Heart left ventricle (tissue), 16 donors: ENCODE data around the gene CIAO3. TPM values are rescaled to one million over a fixed set of nuclear protein-coding genes. Genes with fewer than 3 reads are reported as not detected.

Experiments used
- ATAC-seq, 4 donors: fragments of 200-7000 bp; cut with Tn5 transposase; one replicate each; pipeline ENCODE4 v1.9.1; 2020 to 2022; ENCODE audit warnings: moderate library complexity in 4 of 4, mild to moderate bottlenecking in 3 of 4, moderate number of reproducible peaks in 1 of 4
- DNase-seq, 5 donors: peaks; one replicate each; pipeline ENCODE4 v3.0.0-alpha.2; 2020
- H3K27ac ChIP-seq, 12 donors: fragments of 200-600 bp; sonication (generic) in 4 of 12; one replicate each; pipeline versions ENCODE4 v1.5.0 to v1.8.0; 2016 to 2022; ENCODE audit warnings: mild to moderate bottlenecking in 2 of 12
- H3K27me3 ChIP-seq, 9 donors: fragments of 200-600 bp; sonication (generic) in 2 of 9; one replicate each; pipeline versions ENCODE4 v1.5.1 to v1.8.0; 2016 to 2022; ENCODE audit warnings: mild to moderate bottlenecking in 3 of 9
- H3K36me3 ChIP-seq, 9 donors: fragments of 200-600 bp; sonication (generic) in 2 of 9; one replicate each; pipeline versions ENCODE4 v1.5.0 to v1.8.0; 2018 to 2022; ENCODE audit warnings: mild to moderate bottlenecking in 2 of 9
- H3K4me1 ChIP-seq, 12 donors: fragments of 200-600 bp; sonication (generic) in 4 of 12; one replicate each; pipeline versions ENCODE4 v1.5.0 to v1.8.0; 2016 to 2022; ENCODE audit warnings: mild to moderate bottlenecking in 3 of 12
- H3K4me3 ChIP-seq, 12 donors: fragments of 200-600 bp; sonication (generic) in 4 of 12; one replicate each; pipeline versions ENCODE4 v1.5.0 to v1.8.0; 2017 to 2022; ENCODE audit warnings: mild to moderate bottlenecking in 9 of 12, moderate library complexity in 4 of 12
- H3K9me3 ChIP-seq, 12 donors: fragments of 200-600 bp; sonication (generic) in 4 of 12; one replicate each; pipeline versions ENCODE4 v1.5.0 to v1.8.0; 2016 to 2022; ENCODE audit warnings: mild to moderate bottlenecking in 1 of 12
- POLR2A ChIP-seq, 2 donors: fragments of 450-650 bp; IDR thresholded peaks; one replicate each; pipeline ENCODE4 v1.6.1; 2017; ENCODE audit warnings: antibody characterized with exemption in 2 of 2, mild to moderate bottlenecking in 2 of 2, moderate library complexity in 2 of 2
- WGBS, 4 donors: extraction: QIAGEN DNeasy Blood & Tissue Kit in 2 of 4; methylation state at CpG; one replicate each; pipeline versions ENCODE4 v1.1.5 to v1.1.7; 2013 to 2018; 5-methylcytosine and 5-hydroxymethylcytosine counted together
- intact Hi-C, 10 donors: fragments of 100-400 bp; cut with DNase I; formaldehyde crosslinking; loops; one replicate each; pipeline versions ENCODE4 v1.11.1 to v1.14.2; 2022
- polyA plus RNA-seq, 2 donors: library from polyadenylated mRNA; stranded (reverse); fragments of 200-250 nt; gene quantifications; one replicate each; pipeline ENCODE4 v1.2.3, GENCODE V29; 2013
- total RNA-seq, 9 donors: library from RNA; depleted of rRNA in 2 of 9; stranded (reverse); fragments of >200 nt in 2 of 9; fragmentation: NEBNext Ultra II Directional in 3 of 9; extraction: Animal tissue kit (Norgen Biotek cat#: 25700) in 3 of 9; gene quantifications; one replicate each; pipeline versions ENCODE4 v1.1.0 to v1.2.4, GENCODE V29; 2016 to 2023
- TF ChIP-seq, protein P1 (sequence below), 12 donors: fragments of 200-600 bp; sonication (generic) in 4 of 12; IDR thresholded peaks; one replicate each; pipeline versions ENCODE4 v1.5.0 to v1.8.0; 2018 to 2022; ENCODE audit warnings: antibody characterized with exemption in 12 of 12, mild to moderate bottlenecking in 5 of 12
- donor health status: ischemic (EF 13 %, LVEDD 7.1; RV severe dilation, severe dysfunction).
- donor health status: healthy with polysubstance abuse.
- donor health status: DM: no; HTN: yes; CAD: no.
- donor health status: DM: no; HTN: no; CAD: no.
- donor health status: ischemic (EF 25% LVEDD 6.9; RV normal size, moderate dysfunction).
- donor health status: ischemic (EF 25% LVEDD 5.7; RV mildly dilated, moderate dysfunction).
- donor health status: healthy.
- donor health status: DM: yes; HTN: yes; CAD: no.
- donor health status: ischemic (EF 35%, LVEDD 5.7; RV mildly dilated, moderate dysfunction).
- donor health status: nonischemic (EF 11% LVEDD 7.7; RV severe dilation, severe dysfunction).
- donor health status: DM: yes; HTN: yes; CAD: no.
- donor health status: PGD.
- donor health status: ischemic (EF 29% LVEDD 5.4; RV normal size, mild dysfunction).
- donor health status: nonischemic (EF 23%, LVEDD 6.1; RV moderate dilation, normal function).

Gene CIAO3
- total and polyA plus RNA-seq, 11 donors, result 21.4 to 41.5 (median 28.2) TPM

DNA sequence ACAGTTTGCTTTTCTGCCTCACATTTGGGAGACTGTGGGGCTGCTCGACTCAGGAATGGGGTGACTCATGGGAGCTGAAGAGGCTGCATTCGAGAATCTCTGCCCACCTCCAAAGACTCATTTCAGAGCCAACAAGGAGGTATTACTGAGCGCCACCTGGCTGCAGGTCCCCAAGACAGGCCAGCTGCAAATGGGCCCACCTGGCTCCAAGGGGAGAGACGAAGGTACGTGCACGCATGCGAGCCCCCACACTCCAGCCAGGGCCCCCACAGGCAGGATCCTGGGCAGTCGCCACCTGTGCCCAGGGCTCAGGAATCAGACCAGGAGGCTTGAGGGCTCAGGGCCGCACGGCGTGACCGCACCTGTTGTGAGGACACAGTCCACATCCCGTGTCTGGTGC, 7.9 kb downstream of the CIAO3 start:
- ATAC-seq (no peak), DNase-seq (no peak)
- no peak overlapping the region for H3K27ac ChIP-seq
- H3K4me1 ChIP-seq, result peaks cover 0 to 13% (median 8%) of the 10 kb centered on the region in 12 donors
- H3K4me3 ChIP-seq, result no peak overlapping the region
- 90 to 92% (median 91%) methylated on average over 3 to 13 of the region's 13 CpGs for WGBS, 4 donors
- H3K9me3 ChIP-seq, result no peaks in the 10 kb centered on the region
- peaks cover 0 to 75% (median 63%) of the 10 kb centered on the region in 9 donors for H3K36me3 ChIP-seq
- intact Hi-C loops, result no loop called here
- H3K27me3 ChIP-seq, result peaks cover 0 to 6% (median 0%) of the 10 kb centered on the region in 9 donors
- TF ChIP-seq, protein P1, sequence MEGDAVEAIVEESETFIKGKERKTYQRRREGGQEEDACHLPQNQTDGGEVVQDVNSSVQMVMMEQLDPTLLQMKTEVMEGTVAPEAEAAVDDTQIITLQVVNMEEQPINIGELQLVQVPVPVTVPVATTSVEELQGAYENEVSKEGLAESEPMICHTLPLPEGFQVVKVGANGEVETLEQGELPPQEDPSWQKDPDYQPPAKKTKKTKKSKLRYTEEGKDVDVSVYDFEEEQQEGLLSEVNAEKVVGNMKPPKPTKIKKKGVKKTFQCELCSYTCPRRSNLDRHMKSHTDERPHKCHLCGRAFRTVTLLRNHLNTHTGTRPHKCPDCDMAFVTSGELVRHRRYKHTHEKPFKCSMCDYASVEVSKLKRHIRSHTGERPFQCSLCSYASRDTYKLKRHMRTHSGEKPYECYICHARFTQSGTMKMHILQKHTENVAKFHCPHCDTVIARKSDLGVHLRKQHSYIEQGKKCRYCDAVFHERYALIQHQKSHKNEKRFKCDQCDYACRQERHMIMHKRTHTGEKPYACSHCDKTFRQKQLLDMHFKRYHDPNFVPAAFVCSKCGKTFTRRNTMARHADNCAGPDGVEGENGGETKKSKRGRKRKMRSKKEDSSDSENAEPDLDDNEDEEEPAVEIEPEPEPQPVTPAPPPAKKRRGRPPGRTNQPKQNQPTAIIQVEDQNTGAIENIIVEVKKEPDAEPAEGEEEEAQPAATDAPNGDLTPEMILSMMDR (IDR thresholded peaks at IDR 0.05), result no peak
- no peak for TF ChIP-seq POLR2A (IDR thresholded peaks at IDR 0.05)

DNA sequence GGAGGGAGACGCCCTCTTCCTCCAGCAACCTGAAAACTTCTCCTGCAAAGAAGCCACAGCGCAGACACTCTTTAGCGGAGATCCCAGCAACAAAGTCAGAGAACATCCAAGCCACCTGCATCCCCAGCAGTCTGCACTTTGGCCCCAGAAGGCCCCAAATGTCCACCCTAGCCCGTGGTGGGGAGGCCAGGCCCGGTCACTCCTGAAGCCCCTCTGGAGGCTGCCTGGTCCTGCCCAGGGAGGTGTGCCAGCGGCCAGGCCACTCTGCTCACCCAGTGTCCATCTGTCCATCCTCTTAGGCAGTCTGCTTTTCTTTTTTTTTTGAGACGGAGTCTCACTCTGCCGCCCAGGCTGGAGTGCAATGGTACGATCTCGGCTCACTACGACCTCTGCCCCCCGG, 8.5 kb downstream of the CIAO3 start:
- TF ChIP-seq, protein P1 (IDR thresholded peaks at IDR 0.05), result no peak
- H3K4me3 ChIP-seq, result no peak overlapping the region
- ATAC-seq, result no peak
- no peak overlapping the region for H3K27ac ChIP-seq
- H3K36me3 ChIP-seq, result peaks cover 0 to 69% (median 57%) of the 10 kb centered on the region in 9 donors
- H3K9me3 ChIP-seq, result no peaks in the 10 kb centered on the region
- peaks cover 0 to 12% (median 0%) of the 10 kb centered on the region in 9 donors for H3K27me3 ChIP-seq
- WGBS, 4 donors, result 95 to 96% (median 96%) methylated on average over 12 of the region's 12 CpGs
- peaks cover 5 to 19% (median 14%) of the 10 kb centered on the region in 12 donors for H3K4me1 ChIP-seq
- intact Hi-C loops, result no loop called here
- no peak for DNase-seq

DNA sequence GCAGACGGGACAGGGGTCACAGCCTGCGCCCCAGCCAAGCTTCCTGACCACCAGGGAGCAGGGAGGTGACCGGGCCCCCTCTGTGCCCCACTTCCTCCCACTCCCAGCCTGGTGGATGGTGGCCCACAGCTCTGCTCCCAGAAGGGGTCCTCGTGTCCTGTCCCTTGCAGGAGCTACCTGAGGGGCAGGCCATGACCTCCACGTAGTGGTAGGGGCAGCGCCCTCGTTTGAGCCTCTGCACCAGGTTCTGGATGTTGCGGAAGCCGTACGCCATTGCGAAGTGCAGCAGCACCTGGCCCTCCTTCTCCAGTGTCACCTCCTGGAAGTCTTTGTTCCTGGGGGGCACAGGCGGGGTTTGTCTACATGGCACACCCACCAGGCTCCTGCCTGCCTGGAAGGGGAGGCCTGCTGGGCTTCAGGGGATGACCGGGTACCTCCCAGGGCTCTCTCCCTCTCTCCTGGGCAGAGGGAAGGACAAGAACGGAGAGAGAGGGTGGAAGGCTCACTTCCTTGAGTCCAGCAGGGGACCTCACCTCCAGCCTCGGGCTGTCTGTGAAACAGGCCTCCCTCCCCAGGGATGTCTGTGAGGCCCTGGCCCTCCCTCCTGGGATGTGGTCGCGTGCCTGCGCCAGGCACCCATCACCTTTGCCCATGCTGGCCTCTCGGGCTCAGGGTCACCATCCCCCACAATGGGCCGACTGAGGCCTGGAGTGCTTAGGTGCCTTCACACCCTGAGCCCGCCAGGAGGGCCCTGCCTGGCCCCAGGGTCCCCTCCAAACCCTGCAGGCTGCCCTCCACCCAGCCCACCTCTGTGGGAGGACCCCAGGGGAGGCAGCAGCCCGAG, 9.9 kb downstream of the CIAO3 start:
- TF ChIP-seq POLR2A (IDR thresholded peaks at IDR 0.05), result no peak
- TF ChIP-seq, protein P1 (IDR thresholded peaks at IDR 0.05), result no peak
- 86 to 90% (median 89%) methylated on average over 8 to 22 of the region's 22 CpGs for WGBS, 4 donors
- H3K4me1 ChIP-seq, result peaks cover 8 to 33% (median 22%) of the 10 kb centered on the region in 12 donors
- H3K27ac ChIP-seq, result no peak overlapping the region
- peaks cover 0 to 54% (median 43%) of the 10 kb centered on the region in 9 donors for H3K36me3 ChIP-seq
- intact Hi-C loops, result no loop called here
- no peaks in the 10 kb centered on the region for H3K9me3 ChIP-seq
- ATAC-seq (no peak), DNase-seq (peak in 3 of 5 donors; percentile 5 to 25 (median 18))
- peaks cover 0 to 24% (median 0%) of the 10 kb centered on the region in 9 donors for H3K27me3 ChIP-seq
- no peak overlapping the region for H3K4me3 ChIP-seq
